NT2/D1 (cell line): ENCODE results near the gene SMTN.

Experiments used
- SUZ12 ChIP-seq: IDR thresholded peaks from 2 replicates; pipeline ENCODE4 v1.6.1; 2011; ENCODE audit not compliant: insufficient read length, insufficient read depth; ENCODE audit errors: extremely low read depth
- YY1 ChIP-seq: IDR thresholded peaks from 2 replicates; pipeline ENCODE4 v1.6.1; 2011; ENCODE audit not compliant: insufficient read length, insufficient read depth

DNA sequence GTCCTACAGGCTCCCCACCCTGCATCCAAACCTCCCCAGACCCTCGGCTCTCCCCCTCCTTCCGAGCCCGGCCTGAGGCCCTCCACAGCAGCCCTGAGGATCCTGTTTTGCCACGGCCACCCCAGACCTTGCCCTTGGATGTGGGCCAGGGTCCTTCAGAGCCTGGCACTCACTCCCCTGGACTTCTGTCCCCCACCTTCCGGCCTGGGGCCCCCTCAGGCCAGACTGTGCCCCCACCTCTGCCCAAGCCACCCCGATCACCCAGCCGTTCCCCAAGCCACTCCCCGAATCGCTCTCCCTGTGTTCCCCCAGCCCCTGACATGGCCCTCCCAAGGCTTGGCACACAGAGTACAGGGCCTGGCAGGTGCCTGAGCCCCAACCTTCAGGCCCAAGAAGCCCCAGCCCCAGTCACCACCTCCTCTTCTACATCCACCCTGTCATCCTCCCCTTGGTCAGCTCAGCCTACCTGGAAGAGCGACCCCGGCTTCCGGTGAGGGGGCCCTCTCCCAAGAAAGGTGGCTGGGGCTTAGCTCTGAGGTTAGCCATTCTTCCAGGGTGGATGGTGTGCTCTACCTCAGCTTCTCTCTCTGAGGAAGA, 44.5 kb downstream of the SMTN start:
- no peak for TF ChIP-seq SUZ12
- no peak for TF ChIP-seq YY1
